Measurements from ENCODE around the gene CTDSPL2.

DNA sequence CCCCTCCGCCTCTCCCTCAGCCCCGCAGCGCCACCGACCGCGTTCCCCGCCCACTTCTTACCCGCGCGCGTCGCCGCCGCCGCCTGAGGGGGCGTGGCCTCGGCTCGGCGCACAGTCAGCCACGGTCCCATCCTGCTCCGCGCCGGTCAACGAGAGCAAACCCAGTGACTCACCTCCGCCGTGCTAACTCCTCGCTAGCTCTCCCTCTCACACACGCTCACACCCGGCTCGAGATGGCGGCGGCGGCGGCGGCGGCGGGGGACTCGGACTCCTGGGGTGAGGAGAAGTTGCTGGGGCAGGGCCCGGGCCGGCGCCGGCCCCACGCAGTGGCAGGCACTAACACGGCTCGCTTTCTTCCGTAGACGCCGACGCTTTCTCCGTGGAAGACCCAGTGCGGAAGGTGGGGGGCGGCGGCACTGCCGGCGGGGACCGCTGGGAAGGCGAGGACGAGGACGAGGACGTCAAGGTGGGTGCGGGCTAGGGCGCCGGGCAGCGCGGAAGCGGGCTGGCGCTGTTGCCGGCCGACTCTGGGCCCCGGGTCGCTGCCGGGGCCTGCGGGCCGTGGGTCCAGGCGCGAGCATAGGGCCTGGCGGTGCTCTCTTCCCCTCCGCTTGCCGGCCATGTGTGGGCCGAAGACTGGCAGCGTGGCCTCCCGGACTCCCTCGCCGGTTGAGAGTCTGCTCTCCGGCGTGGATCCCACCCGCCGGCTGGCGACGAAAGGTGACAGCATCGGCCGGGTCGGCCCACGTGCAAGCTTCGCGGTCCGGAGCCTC lies 109.7 kb downstream of the CTDSPL2 start, which contains the start of gene EIF3J:
- no peak for TF ChIP-seq EZH2 (IDR thresholded peaks at IDR 0.05; ENCODE audit: low read length, unreplicated experiment)
- TF ChIP-seq, protein P1, sequence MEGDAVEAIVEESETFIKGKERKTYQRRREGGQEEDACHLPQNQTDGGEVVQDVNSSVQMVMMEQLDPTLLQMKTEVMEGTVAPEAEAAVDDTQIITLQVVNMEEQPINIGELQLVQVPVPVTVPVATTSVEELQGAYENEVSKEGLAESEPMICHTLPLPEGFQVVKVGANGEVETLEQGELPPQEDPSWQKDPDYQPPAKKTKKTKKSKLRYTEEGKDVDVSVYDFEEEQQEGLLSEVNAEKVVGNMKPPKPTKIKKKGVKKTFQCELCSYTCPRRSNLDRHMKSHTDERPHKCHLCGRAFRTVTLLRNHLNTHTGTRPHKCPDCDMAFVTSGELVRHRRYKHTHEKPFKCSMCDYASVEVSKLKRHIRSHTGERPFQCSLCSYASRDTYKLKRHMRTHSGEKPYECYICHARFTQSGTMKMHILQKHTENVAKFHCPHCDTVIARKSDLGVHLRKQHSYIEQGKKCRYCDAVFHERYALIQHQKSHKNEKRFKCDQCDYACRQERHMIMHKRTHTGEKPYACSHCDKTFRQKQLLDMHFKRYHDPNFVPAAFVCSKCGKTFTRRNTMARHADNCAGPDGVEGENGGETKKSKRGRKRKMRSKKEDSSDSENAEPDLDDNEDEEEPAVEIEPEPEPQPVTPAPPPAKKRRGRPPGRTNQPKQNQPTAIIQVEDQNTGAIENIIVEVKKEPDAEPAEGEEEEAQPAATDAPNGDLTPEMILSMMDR (conservative IDR thresholded peaks at IDR 0.05; ENCODE audit: low read depth, low read length): no peak
- TF ChIP-seq EZH2phosphoT487 (IDR thresholded peaks at IDR 0.05; ENCODE audit: borderline replicate concordance, low read length): no peak
